Heart left ventricle (tissue), 13 donors: Measurements from ENCODE around the gene TSLP.

Experiments used
- POLR2A ChIP-seq, 2 donors: fragments of 450-650 bp; IDR thresholded peaks; one replicate each; pipeline ENCODE4 v1.6.1; 2017; ENCODE audit warnings: antibody characterized with exemption in 2 of 2, mild to moderate bottlenecking in 2 of 2, moderate library complexity in 2 of 2
- TF ChIP-seq, protein P1 (sequence below), 12 donors: fragments of 200-600 bp; sonication (generic) in 4 of 12; IDR thresholded peaks; one replicate each; pipeline versions ENCODE4 v1.5.0 to v1.8.0; 2018 to 2022; ENCODE audit warnings: antibody characterized with exemption in 12 of 12, mild to moderate bottlenecking in 5 of 12
- donor health status: ischemic (EF 13 %, LVEDD 7.1; RV severe dilation, severe dysfunction).
- donor health status: DM: no; HTN: yes; CAD: no.
- donor health status: DM: no; HTN: no; CAD: no.
- donor health status: ischemic (EF 25% LVEDD 6.9; RV normal size, moderate dysfunction).
- donor health status: ischemic (EF 25% LVEDD 5.7; RV mildly dilated, moderate dysfunction).
- donor health status: ischemic (EF 35%, LVEDD 5.7; RV mildly dilated, moderate dysfunction).
- donor health status: nonischemic (EF 11% LVEDD 7.7; RV severe dilation, severe dysfunction).
- donor health status: DM: yes; HTN: yes; CAD: no.
- donor health status: PGD.
- donor health status: ischemic (EF 29% LVEDD 5.4; RV normal size, mild dysfunction).
- donor health status: nonischemic (EF 23%, LVEDD 6.1; RV moderate dilation, normal function).

DNA sequence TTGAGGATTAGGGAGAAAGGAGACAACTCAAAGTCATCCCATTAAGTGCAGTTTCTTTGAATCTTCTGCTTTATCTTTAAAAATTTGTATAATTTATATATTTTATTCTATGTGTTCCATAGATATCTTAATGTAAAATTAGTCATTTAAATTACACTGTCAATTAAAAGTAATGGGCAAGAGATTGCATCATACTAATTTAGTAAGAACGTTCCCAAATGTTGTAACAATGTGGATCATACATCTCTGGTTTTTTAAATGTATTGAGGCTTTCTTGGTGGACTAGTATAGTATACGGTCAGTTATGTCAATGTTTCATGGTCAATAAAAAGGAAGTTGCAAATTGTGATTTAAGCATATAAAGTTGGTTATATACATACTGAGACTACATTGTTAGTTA, 6.2 kb downstream of the TSLP start:
- TF ChIP-seq POLR2A (IDR thresholded peaks at IDR 0.05), result no peak
- TF ChIP-seq, protein P1, sequence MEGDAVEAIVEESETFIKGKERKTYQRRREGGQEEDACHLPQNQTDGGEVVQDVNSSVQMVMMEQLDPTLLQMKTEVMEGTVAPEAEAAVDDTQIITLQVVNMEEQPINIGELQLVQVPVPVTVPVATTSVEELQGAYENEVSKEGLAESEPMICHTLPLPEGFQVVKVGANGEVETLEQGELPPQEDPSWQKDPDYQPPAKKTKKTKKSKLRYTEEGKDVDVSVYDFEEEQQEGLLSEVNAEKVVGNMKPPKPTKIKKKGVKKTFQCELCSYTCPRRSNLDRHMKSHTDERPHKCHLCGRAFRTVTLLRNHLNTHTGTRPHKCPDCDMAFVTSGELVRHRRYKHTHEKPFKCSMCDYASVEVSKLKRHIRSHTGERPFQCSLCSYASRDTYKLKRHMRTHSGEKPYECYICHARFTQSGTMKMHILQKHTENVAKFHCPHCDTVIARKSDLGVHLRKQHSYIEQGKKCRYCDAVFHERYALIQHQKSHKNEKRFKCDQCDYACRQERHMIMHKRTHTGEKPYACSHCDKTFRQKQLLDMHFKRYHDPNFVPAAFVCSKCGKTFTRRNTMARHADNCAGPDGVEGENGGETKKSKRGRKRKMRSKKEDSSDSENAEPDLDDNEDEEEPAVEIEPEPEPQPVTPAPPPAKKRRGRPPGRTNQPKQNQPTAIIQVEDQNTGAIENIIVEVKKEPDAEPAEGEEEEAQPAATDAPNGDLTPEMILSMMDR (IDR thresholded peaks at IDR 0.05), result no peak
